DMS114 treated with DMSO at 0.1 percent for 48 hours (cell line): ENCODE data around the gene MOB3A.
"Not testable (repeated sequence)": the region's sequence is repeated elsewhere in the genome, so short reads cannot be mapped to it uniquely, and the experiment has no call there.

Source experiments
- DNase-seq: peaks from one replicate; lab custom pipeline; 2025; ENCODE audit not compliant: unreplicated experiment; lab: John Stamatoyannopoulos, UW

MOB3A gene

DNA sequence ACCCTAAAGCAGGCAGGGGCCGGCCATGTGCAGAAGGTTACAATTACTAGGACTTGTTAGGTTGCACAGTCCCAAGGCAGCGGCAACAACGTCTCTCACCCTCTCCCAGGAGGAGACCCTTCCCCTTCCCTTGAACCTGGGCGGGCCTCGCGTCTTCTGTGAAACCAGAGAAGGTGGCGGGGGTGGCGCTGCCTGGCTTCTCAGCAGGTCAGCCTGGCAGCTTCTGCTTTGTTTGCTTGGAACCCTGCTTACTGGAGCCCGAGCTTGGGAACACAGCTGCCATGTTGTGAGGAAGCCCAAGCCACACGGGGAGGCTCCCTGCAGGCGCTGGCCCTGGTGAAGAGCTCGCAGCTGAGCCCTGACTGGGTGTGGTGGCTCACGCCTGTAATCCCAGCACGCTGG, 60.5 kb downstream of the MOB3A start:
- no peak for DNase-seq

DNA sequence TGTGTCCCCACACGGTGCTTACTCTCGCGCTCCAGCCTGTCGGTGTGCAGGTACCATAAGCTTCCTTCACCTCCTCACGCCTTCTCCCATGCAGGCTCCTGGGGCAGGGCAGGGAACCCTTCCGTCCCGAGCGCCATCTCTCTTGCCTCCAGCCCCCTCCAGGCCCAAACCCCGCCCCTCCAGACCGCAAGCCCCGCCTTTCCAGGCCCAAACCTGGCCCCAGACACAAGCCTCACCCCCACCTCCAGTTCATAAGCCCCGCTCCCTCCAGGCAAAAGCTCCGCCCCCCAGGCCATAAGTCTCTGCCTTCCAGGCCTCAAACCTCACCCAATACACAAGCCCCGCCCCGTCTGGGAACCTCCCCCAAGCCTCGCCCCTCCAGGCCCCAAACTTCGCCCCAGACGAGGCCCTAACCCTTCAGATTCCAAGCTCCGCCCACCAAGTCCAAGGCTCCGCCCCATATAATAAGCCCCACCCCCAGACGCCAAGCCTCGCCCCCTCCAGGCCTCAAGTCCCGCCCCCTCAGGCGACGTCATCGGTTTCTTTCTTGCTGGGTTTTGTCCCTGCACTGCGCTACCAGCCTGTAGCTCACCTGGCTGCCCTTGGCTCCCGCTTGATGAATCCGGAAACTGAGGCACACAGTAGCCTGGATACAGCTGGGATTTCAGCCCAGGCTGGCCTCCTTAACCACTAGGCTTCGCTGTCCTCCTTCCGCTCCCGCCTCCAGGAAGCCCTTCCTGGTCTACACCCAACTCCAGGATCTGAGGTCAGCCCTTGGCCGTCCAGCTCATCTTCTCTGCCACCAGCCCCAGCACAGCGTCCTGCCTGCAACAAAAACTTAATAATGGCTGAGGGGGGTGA, 61.2 kb downstream of the MOB3A start:
- DNase-seq = no peak

DNA sequence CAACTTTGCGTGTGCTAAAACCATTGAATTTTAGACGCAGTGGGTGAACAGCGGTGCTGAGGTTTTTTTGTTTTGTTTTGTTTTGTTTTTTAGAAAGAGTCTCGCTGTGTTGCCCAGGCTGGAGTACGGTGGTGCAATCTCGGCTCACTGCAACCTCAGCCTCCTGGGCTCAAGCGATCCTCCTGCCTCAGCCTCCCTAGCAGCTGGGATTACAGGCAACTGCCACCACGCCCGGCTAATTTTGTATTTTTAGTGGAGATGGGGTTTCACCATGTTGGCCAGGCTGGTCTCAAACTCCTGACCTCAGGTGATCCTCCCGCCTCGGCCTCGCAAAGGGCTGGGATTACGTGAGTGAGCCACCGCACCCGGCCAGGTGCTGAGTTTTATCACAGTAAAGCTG, 61.9 kb downstream of the MOB3A start:
- not testable (repeated sequence) for DNase-seq

DNA sequence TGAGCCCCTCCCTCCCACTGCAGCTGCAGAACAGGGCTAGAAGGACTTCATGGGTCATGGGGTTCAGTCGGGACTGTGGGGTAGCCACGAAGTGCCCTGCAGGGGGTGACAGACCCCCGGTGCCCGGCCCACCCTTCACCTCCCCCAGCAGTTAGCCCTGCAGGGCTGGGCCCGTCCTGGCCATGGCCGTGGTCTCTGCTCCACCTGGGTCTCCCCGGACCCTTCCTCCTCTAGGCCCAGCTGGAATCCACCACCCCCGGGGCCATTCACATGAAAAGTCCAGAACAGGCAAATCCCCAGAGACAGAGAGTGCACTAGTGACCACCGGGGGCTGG, 62.3 kb downstream of the MOB3A start:
- DNase-seq = no peak

DNA sequence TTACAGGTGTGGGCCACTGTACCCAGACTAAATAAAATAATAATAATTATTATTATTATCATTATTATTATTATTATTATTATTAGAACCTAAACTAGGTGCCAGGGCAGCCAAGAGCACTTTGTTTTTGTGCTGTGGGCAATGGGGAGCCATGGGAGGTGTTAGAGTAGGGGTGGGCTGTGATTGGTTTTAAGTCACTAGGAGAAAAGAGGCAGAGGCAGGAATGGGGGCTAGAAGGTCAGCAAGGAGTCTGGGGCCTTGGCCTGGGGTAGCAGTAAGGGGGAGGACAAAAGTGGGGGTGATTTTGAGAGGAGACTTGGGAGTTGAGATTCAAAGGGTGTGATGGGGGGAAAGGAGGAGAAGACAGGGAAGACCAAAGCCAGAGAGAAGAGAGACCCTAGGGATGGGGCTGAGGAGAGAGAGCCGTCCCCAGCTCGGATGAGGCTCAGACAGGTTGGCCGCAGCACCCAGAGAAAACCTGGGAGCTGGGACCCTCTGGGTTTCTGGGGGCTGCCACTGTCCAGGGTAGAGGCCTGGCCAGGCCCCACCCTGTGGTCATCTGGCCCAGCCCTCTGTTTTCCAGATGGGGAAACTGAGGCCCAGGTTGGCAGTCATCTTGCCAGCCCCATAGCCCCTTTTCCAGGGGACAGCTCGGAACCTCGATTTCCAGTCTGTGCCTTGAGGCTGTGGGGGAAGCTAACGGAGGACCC, 62.9 kb downstream of the MOB3A start:
- no peak for DNase-seq

DNA sequence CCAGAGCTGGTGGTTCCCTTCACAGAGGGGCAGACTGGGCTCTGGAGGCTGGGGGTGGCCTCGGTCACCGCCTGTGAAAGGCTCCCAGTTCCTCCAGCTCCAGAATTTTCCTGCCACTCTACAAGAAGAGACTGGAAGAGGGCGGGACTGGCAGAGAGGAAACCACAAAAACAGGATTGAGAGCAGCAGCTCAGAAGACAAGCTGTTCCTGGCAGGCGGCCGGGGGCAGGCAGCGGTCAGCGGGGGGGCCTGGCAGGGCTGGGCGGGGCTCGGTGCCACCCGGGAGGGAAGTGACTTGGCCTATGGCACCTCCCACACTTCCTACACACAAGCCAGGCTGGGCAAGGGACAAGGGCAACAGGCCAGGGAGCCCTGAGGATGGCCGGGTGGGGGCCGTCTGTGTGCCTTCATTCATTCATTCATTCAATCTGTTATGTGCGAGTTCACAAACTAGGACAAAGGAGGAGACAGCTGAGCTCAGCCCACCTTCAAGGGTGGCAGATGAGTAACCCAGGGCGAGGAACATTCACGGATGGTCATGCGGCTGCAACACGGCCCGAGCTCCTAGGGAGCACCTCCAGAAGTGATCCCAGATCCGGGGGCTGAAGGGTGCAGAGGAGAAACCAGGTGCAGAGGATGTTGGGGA, 63.7 kb downstream of the MOB3A start:
- no peak for DNase-seq

DNA sequence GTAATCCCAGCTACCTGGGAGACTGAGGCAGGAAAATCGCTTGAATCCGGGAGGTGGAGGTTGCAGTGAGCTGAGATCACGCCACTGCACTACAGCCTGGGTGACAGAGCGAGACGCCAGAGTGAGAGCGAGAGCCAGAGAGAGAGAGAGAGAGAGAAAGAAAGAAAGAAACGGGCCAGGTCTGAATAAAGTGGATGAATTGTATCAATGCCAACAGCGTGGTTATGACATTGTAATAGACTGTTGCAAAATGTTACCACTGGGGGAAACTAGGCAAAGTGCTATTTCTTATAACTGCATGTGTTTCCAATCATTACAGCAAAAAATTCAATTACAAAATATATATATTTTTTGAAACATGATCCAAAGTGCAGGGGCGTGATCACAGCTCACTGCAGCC, 68.8 kb downstream of the MOB3A start:
- DNase-seq = no peak

DNA sequence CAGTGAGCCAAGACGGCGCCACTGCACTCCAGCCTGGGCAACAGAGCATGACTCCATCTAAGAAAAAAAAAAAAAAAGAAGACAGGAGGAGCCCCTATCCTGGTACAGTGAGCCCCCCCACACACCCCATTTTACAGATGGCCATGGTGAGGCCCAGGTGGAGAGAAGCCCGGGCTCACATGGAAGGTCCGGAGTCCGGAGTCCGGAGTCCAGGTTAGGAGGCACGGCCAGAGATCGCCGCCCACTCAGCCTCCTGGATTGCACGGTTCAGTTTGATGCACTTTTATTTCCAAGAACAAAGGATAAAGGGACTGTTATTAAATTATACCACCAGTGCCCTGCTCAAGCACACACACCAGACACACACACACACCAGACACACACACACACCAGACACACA, 69.4 kb downstream of the MOB3A start:
- DNase-seq = no peak

DNA sequence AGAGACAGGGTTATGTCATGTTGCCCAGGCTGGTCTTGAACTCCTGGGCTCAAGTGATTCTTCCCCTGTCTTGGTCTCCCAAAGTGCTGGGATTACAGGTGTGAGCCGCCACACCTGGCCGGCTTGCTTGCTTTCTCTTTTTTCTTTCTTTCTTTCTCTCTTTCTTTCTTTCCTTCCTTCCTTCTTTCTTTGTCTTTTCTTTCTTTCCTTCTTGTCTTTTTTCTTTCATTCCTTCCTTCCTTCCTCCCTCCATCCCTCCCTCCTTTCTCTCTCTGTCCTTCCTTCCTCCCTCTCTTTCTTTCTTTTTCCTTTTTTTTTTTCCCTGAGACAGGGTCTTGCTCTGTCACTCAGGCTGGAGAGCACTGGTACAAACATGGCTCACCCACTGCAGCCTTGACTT, 73.8 kb downstream of the MOB3A start:
- DNase-seq = no peak

DNA sequence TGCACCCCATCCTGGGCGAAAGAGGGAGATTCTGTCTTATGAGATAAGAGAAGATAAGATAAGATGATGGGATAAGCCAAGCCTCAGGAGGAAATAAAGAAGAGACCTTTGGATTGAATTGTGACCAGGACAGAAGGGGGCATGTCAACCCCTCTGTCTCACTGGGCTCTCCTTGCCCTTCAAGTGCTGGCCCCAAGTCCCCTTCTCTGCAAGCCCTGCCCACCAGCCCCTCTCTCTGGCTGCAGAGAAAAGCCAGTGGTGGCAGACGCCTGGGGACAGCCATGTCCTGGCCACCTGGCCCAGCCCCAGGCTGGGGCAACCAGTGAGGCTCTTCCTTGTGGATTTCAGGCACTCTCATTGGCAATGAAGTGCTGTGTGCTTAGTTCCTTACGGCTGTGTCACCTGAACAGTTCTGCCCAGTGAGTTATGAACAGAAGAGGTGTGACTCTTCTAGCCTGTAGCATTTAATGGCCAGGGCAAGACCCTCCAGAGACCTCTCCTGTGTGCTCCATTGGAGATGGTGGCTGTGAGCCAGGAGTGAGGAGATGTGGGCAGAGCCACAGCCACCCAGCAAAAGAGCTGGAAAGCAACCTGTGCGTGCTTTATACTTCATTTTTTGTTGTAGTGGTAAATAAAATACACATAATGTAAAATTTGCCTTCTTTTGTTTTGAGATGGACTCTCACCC, 74.5 kb downstream of the MOB3A start:
- no peak for DNase-seq
